HG03139 (cell line): ENCODE measurements around the gene POLR2C.
"Not testable (repeated sequence)": the region's sequence is repeated elsewhere in the genome, so short reads cannot be mapped to it uniquely, and the experiment has no call there.

Experiments
- ATAC-seq: cut with Tn5 transposase; IDR thresholded peaks from one replicate; pipeline ENCODE4 v1.9.1; 2021; ENCODE audit not compliant: unreplicated experiment

The POLR2C gene

GRCh38 chr16:57478396-57479204, 16.1 kb downstream of the POLR2C start:
- ATAC-seq: no peak

- ATAC-seq: no peak
Observed at GRCh38 chr16:57479205-57479975, 16.9 kb downstream of the POLR2C start.

GRCh38 chr16:57479976-57480753, 17.7 kb downstream of the POLR2C start:
- no peak for ATAC-seq

DNA sequence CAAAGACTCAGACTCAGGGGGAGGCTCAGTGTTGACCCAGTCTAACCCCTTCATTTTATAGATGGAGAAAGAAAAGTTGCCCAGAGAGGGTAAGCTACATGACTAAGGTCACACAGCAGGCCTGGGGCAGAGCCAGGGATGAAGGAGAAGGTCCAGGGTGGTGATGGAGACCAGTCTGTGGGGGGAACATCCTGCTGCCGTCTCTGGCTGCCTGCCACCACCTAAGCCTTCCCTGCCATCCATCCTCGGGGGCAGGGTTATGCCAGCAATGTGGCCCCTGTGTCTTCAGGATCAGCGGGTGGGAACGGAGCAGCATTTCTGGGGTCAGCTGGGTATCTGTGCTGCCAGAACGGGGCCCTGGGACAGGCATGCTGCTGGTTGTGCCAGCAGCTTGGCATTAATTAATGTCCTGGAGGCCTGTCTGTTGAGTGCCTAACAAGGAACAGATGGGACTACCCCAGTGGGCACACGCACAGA, 18.3 kb downstream of the POLR2C start:
- no peak for ATAC-seq

DNA sequence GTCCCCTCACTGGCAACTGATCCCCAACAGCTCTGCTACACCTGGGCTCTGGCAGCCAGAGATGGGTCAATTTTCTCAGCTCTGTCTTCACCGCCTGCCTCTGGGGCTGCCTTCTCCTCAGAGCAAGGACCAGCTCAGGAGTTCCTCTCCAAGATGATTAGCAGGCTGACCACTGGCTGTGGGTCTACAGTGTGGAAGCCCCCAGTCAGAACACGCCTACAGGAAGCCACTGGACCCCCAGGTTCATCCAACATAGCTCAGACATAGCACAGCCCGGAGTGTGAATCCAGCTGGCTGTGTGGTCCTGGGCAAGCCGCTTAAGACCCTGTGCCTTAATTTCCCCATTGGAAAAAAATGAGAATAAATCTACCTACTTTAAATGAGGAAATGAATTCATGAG, 18.9 kb downstream of the POLR2C start:
- no peak for ATAC-seq

DNA sequence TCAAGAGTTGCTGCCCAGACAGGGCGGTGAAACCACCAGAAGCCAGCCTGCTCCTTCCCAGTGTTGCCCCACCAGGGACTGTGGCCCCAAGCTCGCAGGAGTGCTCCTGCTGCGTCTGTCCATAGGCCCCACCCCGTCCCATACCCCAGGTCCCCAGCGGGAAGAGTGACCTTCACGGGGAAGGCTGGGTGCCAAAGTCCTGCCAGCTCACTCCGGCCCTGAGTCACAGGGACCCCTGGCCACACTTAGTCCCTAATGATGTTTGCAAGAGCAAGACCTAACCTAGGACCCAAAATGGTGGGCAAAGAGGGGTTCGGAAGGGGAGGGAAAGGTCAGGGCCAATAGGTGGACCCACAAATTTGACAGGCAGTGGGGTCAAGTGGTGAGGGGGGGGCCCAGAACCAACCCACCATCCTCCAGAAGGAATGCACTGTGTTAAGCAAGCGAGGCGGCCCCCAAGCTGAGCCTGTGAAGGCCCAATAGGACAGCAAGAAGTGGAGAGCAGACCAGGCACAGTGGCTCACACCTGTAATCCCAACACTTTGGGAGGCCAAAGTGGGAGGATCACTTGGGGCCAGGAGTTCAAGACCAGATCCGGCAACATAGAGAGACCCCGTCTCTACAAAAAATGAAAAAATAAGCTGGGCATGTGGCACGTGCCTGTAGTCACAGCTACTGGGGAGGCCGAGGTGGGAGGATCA, 20.5 kb downstream of the POLR2C start:
- no peak for ATAC-seq

- no peak for ATAC-seq
Observed at GRCh38 chr16:57483725-57484514, 21.4 kb downstream of the POLR2C start.

- ATAC-seq: no peak
Observed at GRCh38 chr16:57484515-57485005, 22.1 kb downstream of the POLR2C start.

- no peak for ATAC-seq
Observed at GRCh38 chr16:57485091-57485915, 22.8 kb downstream of the POLR2C start.

DNA sequence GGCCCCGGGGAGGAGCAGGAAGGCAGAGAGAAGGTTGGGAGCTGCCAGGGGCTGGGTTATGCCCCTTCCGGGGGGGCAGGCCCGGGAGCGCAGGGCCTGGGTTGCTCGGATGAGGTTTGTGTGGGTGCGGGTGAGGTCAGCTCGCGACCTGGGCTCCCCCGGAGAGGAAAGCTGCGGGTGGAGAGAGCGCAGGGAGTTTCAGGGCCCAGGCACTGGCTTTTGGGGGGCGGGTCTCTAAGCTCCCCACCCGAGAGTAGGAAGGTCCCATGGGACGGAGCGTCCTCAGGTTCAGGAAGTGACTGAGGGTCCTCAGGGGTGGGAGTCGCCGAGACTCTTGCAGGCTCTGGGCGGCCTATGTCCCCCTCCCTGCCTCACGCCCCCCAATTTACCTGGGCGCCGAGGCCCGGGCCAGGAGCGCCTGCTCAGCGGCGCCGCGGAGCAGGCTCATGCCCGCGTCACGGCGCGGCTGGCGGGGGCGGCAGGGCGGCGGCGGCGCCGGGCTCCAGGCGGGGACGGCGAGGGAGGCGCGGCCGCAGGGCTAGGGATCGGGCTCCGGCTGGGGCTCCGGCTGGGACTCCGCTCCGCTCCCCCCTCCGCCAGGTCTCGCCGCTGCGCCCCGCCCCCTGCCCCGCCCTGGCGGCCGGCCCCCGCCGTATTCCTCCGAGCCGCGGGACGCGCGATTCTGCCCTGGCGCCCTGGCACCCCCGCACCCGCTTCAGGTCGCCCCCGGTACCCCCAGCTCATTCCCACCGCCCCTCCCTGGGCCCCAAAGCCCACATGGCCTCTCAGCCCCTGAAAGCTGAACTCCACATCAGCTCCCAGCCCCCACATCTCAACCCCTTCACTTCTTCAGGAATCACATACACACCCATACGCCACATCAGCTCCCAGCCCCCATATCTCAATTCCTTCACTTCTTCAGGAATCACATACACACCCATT, 23.7 kb downstream of the POLR2C start, which contains the start of gene DOK4:
TSS of gene DOK4 (minus strand) at position 578 of the 942 bp plus-strand sequence. CDS start 6,986 bp downstream, outside the sequence.
- peak; percentile 86 for ATAC-seq

- no peak for ATAC-seq
Observed at GRCh38 chr16:57486858-57487834, 24.7 kb downstream of the POLR2C start.

GRCh38 chr16:57489229-57489628, 26.8 kb downstream of the POLR2C start:
- no peak for ATAC-seq

- ATAC-seq: no peak
Observed at GRCh38 chr16:57493767-57494166, 31.3 kb downstream of the POLR2C start.

DNA sequence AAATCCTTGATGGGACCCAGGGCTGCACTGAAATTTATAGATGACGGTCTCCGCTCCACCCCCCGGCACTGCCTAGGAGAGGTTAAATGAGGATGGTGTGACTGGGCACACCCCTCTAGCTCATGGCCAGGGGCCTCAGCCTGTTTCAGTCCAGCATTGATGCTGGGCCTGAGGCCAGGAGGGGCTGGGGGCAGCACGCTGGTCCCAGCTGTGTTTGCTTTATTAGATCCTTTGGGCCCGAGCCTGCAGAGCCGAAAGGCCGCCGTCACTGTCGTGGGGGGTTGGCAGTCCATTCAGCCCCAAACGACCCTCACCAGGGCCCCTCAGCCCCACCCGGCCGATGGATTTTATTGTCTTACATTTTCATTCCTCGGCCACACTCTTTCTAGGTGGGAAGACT, 34.6 kb downstream of the POLR2C start:
- ATAC-seq: no peak

DNA sequence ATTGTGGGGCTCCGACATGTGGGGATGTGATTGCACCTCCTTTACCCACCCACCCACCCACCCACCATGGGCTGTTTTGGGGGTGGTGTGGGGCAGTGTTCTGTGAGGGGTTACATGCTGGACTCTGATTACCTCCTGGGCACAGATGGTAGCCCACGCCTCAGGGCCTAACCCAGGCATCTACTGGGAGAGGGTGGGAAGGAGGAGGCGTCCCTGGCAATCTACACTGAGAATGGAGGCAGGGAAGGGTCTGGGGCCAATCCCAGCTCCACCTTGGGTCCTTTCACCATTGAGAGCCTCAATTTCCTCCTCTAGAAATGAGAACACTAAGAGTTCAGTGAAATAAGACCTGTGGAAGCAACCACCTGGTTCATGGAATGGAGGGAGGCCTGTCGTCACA, 35.6 kb downstream of the POLR2C start:
- ATAC-seq: no peak

- ATAC-seq: not testable (repeated sequence)
Observed at GRCh38 chr16:57499941-57500340, 37.5 kb downstream of the POLR2C start.
